Kidney (tissue), 14 donors: ENCODE data around the gene BBC3. TPM values are rescaled to one million over a fixed set of nuclear protein-coding genes. Genes with fewer than 3 reads are reported as not detected.
"Not testable (repeated sequence)": the region's sequence is repeated elsewhere in the genome, so short reads cannot be mapped to it uniquely, and the experiment has no call there.

ENCODE experiments used
- DNase-seq, 5 donors: peaks; one replicate each; pipeline ENCODE4 v3.0.0-alpha.2; 2013 to 2020
- FAIRE-seq: peaks from 2 replicates; lab custom pipeline; 2012; peaks lifted over from hg19 to GRCh38; lab: Jason Lieb, UNC
- H3K27ac ChIP-seq, 2 donors: one replicate each; pipeline ENCODE4 v1.7.0; 2013; ENCODE audit warnings: low read depth in 2 of 2, low read length in 2 of 2, inconsistent platforms in 1 of 2
- H3K27me3 ChIP-seq: one replicate; pipeline ENCODE4 v1.7.1; 2013; ENCODE audit warnings: low read length, inconsistent platforms; ENCODE audit not compliant: control insufficient read depth, insufficient read depth
- H3K36me3 ChIP-seq, 3 donors: one replicate each; pipeline versions ENCODE4 v1.7.0 to v1.7.1; 2013; ENCODE audit warnings: low read length in 3 of 3, control low read depth in 1 of 3, inconsistent platforms in 1 of 3; ENCODE audit not compliant: insufficient read depth in 3 of 3, control insufficient read depth in 2 of 3
- H3K4me1 ChIP-seq, 3 donors: one replicate each; pipeline versions ENCODE4 v1.7.0 to v1.7.1; 2013; ENCODE audit warnings: low read length in 3 of 3, inconsistent platforms in 1 of 3, low read depth in 1 of 3; ENCODE audit not compliant: control insufficient read depth in 2 of 3, insufficient read depth in 2 of 3
- H3K4me3 ChIP-seq, 3 donors: one replicate each; pipeline versions ENCODE4 v1.7.0 to v1.8.1; 2013; ENCODE audit warnings: low read length in 3 of 3, control low read depth in 1 of 3, inconsistent platforms in 1 of 3
- H3K9ac ChIP-seq, 3 donors: one replicate each; pipeline versions ENCODE4 v1.7.0 to v1.7.1; 2013; ENCODE audit warnings: low read length in 3 of 3, control low read depth in 1 of 3, inconsistent platforms in 1 of 3
- H3K9me3 ChIP-seq, 3 donors: one replicate each; pipeline versions ENCODE4 v1.7.0 to v1.7.1; 2013; ENCODE audit warnings: low read length in 3 of 3, control low read depth in 1 of 3, inconsistent platforms in 1 of 3; ENCODE audit not compliant: control insufficient read depth in 2 of 3, insufficient read depth in 1 of 3
- intact Hi-C: fragments of 100-400 bp; cut with DNase I; formaldehyde crosslinking; loops from one replicate; pipeline ENCODE4 v1.11.1; 2022
- polyA plus RNA-seq: library from polyadenylated mRNA; stranded (reverse); fragments of 350-450 nt; fragmentation: Illumina TruSeq; extraction: RNeasy Lipid Tissue Mini Kit (QIAGEN cat#74804); gene quantifications from one replicate; pipeline ENCODE4 v1.2.3, GENCODE V29; 2014; ENCODE audit warnings: low read depth, low replicate concordance; ENCODE audit not compliant: insufficient read depth
- total RNA-seq: library from RNA; stranded (reverse); fragmentation: NEBNext Ultra II Directional; extraction: Animal tissue kit (Norgen Biotek cat#: 25700); gene quantifications from one replicate; pipeline ENCODE4 v1.2.1, GENCODE V29; 2021
- TF ChIP-seq, protein P1 (sequence below): IDR thresholded peaks from 3 replicates; pipeline ENCODE4 v1.5.1; 2012; ENCODE audit warnings: mild to moderate bottlenecking, moderate library complexity, borderline replicate concordance; ENCODE audit not compliant: insufficient read depth; ENCODE audit errors: extremely low read depth
- donor health status: control.
- donor health status: control.
- donor health status: control.
- donor health status: control.
- donor health status: control.
- donor health status: DM: yes; HTN: yes; CAD: no.
- donor health status: Normal renal cell carcinoma (clear cell type).

Gene BBC3
- total and polyA plus RNA-seq, 2 donors from 2014 or later, result 3.2 to 14.2 TPM

DNA sequence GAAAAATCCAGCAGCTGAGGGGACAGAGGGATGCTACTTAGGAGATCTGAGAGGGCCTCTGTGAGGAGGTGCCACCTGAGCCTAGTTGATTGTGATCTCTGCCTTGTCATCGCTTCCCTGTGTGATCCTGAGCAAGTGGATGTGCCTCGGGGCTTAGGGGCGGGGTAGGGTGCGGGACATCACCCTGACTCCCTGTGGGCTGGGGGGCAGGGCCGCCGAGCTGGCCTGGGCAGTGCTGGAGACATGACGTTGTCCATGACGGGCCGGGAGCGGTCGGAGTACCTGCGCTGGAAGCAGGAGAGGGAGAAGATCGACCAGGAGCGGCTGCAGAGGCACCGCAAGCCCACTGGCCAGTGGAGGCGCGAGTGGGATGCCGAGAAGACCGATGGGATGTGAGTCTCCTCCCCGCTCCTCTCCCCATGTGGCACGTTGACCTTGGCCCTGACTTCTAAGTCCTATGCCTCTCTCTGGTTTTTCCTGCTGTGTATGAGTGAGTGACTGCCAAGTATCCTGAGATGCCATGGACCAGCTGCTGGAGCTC is 35.5 kb upstream of the BBC3 start:
- intact Hi-C loops, result no loop called here
- TF ChIP-seq, protein P1, sequence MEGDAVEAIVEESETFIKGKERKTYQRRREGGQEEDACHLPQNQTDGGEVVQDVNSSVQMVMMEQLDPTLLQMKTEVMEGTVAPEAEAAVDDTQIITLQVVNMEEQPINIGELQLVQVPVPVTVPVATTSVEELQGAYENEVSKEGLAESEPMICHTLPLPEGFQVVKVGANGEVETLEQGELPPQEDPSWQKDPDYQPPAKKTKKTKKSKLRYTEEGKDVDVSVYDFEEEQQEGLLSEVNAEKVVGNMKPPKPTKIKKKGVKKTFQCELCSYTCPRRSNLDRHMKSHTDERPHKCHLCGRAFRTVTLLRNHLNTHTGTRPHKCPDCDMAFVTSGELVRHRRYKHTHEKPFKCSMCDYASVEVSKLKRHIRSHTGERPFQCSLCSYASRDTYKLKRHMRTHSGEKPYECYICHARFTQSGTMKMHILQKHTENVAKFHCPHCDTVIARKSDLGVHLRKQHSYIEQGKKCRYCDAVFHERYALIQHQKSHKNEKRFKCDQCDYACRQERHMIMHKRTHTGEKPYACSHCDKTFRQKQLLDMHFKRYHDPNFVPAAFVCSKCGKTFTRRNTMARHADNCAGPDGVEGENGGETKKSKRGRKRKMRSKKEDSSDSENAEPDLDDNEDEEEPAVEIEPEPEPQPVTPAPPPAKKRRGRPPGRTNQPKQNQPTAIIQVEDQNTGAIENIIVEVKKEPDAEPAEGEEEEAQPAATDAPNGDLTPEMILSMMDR, result no peak
- H3K9ac ChIP-seq, result no peak overlapping the region
- DNase-seq, result peak in 2 of 5 donors; percentile 33 to 77
- no peaks in the 10 kb centered on the region for H3K9me3 ChIP-seq
- no peak for FAIRE-seq
- H3K27me3 ChIP-seq, result no peaks in the 10 kb centered on the region
- H3K4me3 ChIP-seq, result no peak overlapping the region
- H3K36me3 ChIP-seq, result peaks cover 0 to 35% (median 15%) of the 10 kb centered on the region in 3 donors
- no peaks in the 10 kb centered on the region for H3K4me1 ChIP-seq
- H3K27ac ChIP-seq, result no peak overlapping the region

DNA sequence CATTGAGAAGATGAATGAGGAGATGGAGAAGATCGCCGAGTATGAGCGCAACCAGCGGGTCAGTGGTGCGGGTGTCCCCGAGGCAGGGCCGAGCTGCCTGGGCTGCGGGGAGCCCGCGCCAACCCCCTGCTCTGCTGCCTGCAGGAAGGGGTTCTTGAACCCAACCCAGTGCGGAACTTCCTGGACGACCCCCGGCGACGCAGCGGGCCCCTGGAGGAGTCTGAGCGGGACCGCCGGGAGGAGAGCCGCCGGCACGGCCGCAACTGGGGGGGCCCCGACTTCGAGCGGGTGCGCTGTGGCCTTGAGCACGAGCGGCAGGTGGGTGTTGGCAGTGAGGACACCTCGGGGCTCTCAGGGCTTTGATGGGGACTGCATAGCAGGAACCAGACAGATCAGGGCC is 33.6 kb upstream of the BBC3 start:
- TF ChIP-seq, protein P1, result no peak
- Histone ChIP-seq H3K27me3 (no peaks in the 10 kb centered on the region), H3K27ac (no peak overlapping the region), H3K36me3 (peaks cover 0 to 36% (median 22%) of the 10 kb centered on the region in 3 donors), H3K9me3 (no peaks in the 10 kb centered on the region), H3K4me3 (no peak overlapping the region), H3K4me1 (no peaks in the 10 kb centered on the region), H3K9ac (no peak overlapping the region)
- intact Hi-C loops, result no loop called here
- DNase-seq, result peak in 2 of 5 donors; percentile 47 to 72
- no peak for FAIRE-seq

DNA sequence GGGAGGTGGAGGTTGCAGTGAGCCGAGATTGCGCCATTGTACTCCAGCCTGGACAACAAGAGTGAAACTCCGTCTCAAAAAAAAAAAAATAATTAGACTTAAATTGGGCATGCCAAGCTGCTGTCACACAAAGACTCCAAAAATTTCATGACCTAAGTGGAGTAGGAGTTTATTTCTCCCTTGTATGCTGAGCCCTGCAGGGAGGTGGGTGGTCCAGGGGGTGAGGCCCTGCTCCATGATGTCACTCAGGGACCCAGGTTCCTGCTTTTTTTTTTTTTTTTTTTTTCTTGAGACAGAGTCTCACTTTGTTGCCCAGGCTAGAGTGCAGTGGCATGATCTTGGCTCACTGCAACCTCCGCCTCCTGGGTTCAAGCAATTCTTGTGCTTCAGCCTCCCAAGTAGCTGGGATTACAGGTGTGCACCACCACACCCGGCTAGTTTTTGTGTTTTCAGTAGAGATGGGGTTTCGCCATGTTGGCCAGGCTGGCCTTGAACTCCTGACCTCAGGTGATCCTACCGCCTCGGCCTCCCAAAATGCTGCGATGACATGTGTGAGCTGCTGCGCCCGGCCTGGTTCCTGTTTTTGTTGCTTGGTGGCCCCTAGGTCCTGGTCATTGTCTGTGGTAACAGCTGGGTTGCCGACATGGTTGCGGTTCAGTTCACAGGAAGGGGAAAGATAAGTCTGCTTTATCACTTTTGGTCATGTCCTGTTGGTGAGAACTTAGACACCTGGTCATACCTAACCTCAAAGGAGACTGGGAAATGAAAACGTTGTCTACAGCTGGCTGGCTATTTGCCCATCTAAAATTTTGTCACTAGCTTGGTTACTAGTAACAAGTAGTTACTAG is 31.2 kb upstream of the BBC3 start:
- not testable (repeated sequence) for FAIRE-seq

DNA sequence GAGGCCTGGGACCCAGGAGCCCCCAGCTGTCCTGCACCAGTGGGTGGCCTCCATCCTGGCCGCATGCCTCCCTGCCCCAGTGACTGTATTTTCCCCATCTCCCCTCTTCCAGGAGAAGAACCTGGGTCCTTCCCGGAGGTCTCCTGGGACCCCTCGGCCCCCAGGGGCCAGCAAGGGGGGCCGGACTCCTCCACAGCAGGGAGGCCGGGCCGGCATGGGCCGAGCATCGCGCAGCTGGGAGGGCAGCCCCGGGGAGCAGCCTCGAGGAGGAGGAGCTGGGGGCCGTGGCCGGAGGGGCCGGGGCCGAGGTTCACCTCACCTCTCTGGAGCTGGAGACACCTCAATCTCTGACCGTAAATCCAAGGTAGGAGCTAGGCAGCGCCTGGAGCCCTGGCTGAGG is 29.5 kb upstream of the BBC3 start:
- no peaks in the 10 kb centered on the region for H3K27me3 ChIP-seq
- DNase-seq, result peak in 2 of 5 donors; percentile 45 to 80
- intact Hi-C loops, result no loop called here
- no peak overlapping the region for H3K4me3 ChIP-seq
- TF ChIP-seq, protein P1, result no peak
- peaks cover 0 to 30% (median 17%) of the 10 kb centered on the region in 3 donors for H3K36me3 ChIP-seq
- H3K4me1 ChIP-seq, result peaks cover 2 to 12% (median 8%) of the 10 kb centered on the region in 3 donors
- no peak overlapping the region for H3K27ac ChIP-seq
- H3K9ac ChIP-seq, result no peak overlapping the region
- no peaks in the 10 kb centered on the region for H3K9me3 ChIP-seq
- FAIRE-seq, result no peak

More for the DNA sequence above, 31.2 kb upstream of the BBC3 start:
- intact Hi-C loops, H3K9me3 ChIP-seq, H3K4me3 ChIP-seq, H3K27me3 ChIP-seq, H3K9ac ChIP-seq, H3K27ac ChIP-seq: not testable (repeated sequence)
- peak in 2 of 5 donors; percentile 35 to 75 for DNase-seq
- Histone ChIP-seq H3K4me1 (peaks cover 2 to 12% (median 8%) of the 10 kb centered on the region in 3 donors), H3K36me3 (peaks cover 0 to 38% (median 21%) of the 10 kb centered on the region in 3 donors)
